ENCODE measurements around the gene CNTNAP3B.
"Not testable (repeated sequence)": the region's sequence is repeated elsewhere in the genome, so short reads cannot be mapped to it uniquely, and the experiment has no call there.

DNA sequence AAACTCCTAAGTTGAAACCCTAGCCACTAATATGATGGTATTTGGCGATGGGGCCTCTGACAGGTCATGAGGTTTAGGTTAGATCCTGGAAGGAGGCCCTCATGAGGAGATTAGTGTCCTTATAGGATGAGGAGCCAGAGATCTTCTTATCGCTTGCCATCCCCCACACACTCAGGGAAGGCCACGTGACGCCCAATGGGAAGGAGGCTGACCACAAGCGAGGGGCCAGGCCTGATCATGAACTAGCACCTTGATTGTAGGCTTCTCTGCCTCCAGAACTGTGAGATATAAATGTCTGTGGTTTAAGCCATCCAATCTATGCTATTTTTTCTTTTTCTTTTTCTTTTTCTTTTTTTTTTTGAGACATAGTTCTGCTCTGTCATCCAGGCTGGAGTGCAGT is 254.7 kb downstream of the CNTNAP3B start:
- TF ChIP-seq, protein P1, sequence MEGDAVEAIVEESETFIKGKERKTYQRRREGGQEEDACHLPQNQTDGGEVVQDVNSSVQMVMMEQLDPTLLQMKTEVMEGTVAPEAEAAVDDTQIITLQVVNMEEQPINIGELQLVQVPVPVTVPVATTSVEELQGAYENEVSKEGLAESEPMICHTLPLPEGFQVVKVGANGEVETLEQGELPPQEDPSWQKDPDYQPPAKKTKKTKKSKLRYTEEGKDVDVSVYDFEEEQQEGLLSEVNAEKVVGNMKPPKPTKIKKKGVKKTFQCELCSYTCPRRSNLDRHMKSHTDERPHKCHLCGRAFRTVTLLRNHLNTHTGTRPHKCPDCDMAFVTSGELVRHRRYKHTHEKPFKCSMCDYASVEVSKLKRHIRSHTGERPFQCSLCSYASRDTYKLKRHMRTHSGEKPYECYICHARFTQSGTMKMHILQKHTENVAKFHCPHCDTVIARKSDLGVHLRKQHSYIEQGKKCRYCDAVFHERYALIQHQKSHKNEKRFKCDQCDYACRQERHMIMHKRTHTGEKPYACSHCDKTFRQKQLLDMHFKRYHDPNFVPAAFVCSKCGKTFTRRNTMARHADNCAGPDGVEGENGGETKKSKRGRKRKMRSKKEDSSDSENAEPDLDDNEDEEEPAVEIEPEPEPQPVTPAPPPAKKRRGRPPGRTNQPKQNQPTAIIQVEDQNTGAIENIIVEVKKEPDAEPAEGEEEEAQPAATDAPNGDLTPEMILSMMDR (IDR thresholded peaks at IDR 0.05; ENCODE audit: low read length): not testable (repeated sequence)
- TF ChIP-seq EZH2 (IDR thresholded peaks at IDR 0.05; ENCODE audit: borderline replicate concordance, low read length): not testable (repeated sequence)
